Stomach (tissue), 9 donors: Measurements from ENCODE around the gene MTO1. TPM values are rescaled to one million over a fixed set of nuclear protein-coding genes. Genes with fewer than 3 reads are reported as not detected.

Experiments
- DNase-seq, 2 donors: peaks; one replicate each; pipeline versions ENCODE4 v3.0.0 to v3.0.0-alpha.2; 2013 to 2019
- H3K27ac ChIP-seq, 5 donors: fragments of 200-600 bp in 4 of 5; sonication (generic) in 4 of 5; one replicate each; pipeline ENCODE4 v1.5.1; 2013 to 2019; ENCODE audit warnings: mild to moderate bottlenecking in 1 of 5, moderate library complexity in 1 of 5
- H3K27me3 ChIP-seq, 3 donors: fragments of 200-600 bp; sonication (generic); one replicate each; pipeline ENCODE4 v1.5.1; 2017 to 2019; ENCODE audit warnings: mixed run types in 1 of 3
- H3K36me3 ChIP-seq, 4 donors: fragments of 200-600 bp; sonication (generic); 1 replicate in 3 of 4; 2 replicates in 1 of 4; pipeline ENCODE4 v1.5.1; 2016 to 2019
- H3K4me1 ChIP-seq, 4 donors: fragments of 200-600 bp; sonication (generic); one replicate each; pipeline ENCODE4 v1.5.1; 2016 to 2019
- H3K4me3 ChIP-seq, 4 donors: fragments of 200-600 bp; sonication (generic) in 3 of 4; one replicate each; pipeline ENCODE4 v1.5.1; 2016 to 2019; ENCODE audit warnings: mild to moderate bottlenecking in 1 of 4
- H3K9me3 ChIP-seq, 4 donors: fragments of 200-600 bp; sonication (generic); one replicate each; pipeline ENCODE4 v1.5.1; 2016 to 2019
- CTCF ChIP-seq, 7 experiments: fragments of 450-650 bp in 4 of 7; fragments of 200-600 bp in 3 of 7; sonication (generic) in 3 of 7; IDR thresholded peaks; one replicate each; pipeline ENCODE4 v1.5.1; 2016 to 2019; ENCODE audit warnings: antibody characterized with exemption in 7 of 7, control low read depth in 2 of 7, mild to moderate bottlenecking in 1 of 7
- EP300 ChIP-seq: sonication (generic); formaldehyde crosslinking; IDR thresholded peaks from one replicate; pipeline ENCODE4 v1.6.1; 2017; ENCODE audit warnings: antibody characterized with exemption
- POLR2A ChIP-seq, 4 donors: fragments of 450-650 bp; IDR thresholded peaks; one replicate each; pipeline ENCODE4 v1.6.1; 2016; ENCODE audit warnings: antibody characterized with exemption in 4 of 4, control low read depth in 2 of 4, mild to moderate bottlenecking in 1 of 4, moderate library complexity in 1 of 4
- POLR2AphosphoS5 ChIP-seq, 3 donors: sonication (generic); formaldehyde crosslinking; IDR thresholded peaks; one replicate each; pipeline ENCODE4 v1.6.1; 2016; ENCODE audit warnings: antibody characterized with exemption in 3 of 3
- WGBS, 5 donors: extraction: QIAGEN DNeasy Blood & Tissue Kit in 3 of 5; methylation state at CpG; one replicate each; pipeline versions ENCODE4 v1.1.5 to v1.1.7; 2013 to 2018; 5-methylcytosine and 5-hydroxymethylcytosine counted together
- intact Hi-C: fragments of 100-400 bp; cut with DNase I; formaldehyde crosslinking; loops from one replicate; pipeline ENCODE4 v1.15.1; 2023; ENCODE audit warnings: low total_unique reads
- polyA plus RNA-seq, 3 donors: library from polyadenylated mRNA; stranded (reverse); fragments of 200-250 nt; gene quantifications; one replicate each; pipeline ENCODE4 v1.2.3, GENCODE V29; 2013
- total RNA-seq, 5 donors: library from RNA; depleted of rRNA; stranded (reverse); fragments of >200 nt; gene quantifications; one replicate each; pipeline versions ENCODE4 v1.1.0 to v1.2.3, GENCODE V29; 2014 to 2016
- donor health status: healthy with polysubstance abuse.
- donor health status: Bipolar disorder and iron deficiency.
- donor health status: healthy.

The MTO1 gene
- total and polyA plus RNA-seq, 8 donors = 3.2 to 53.7 (median 11.6) TPM

- Histone ChIP-seq H3K4me1 (no peaks in the 10 kb centered on the region), H3K4me3 (no peak overlapping the region), H3K27ac (no peak overlapping the region), H3K36me3 (peaks cover 20 to 96% (median 90%) of the 10 kb centered on the region in 4 donors), H3K9me3 (no peaks in the 10 kb centered on the region), H3K27me3 (no peaks in the 10 kb centered on the region)
- no peak for DNase-seq
- intact Hi-C loops = no loop called here
- no peak for TF ChIP-seq EP300
- TF ChIP-seq POLR2A (IDR thresholded peaks at IDR 0.05) = no peak
- no peak for TF ChIP-seq CTCF (IDR thresholded peaks at IDR 0.05)
- TF ChIP-seq POLR2AphosphoS5 (IDR thresholded peaks at IDR 0.05) = no peak
Observed at GRCh38 chr6:73491377-73491776, 29.8 kb downstream of the MTO1 start.

- 92 to 99% (median 96%) methylated on average over 3 of the region's 3 CpGs for WGBS, 5 donors
- Histone ChIP-seq H3K4me1 (no peaks in the 10 kb centered on the region), H3K9me3 (no peaks in the 10 kb centered on the region), H3K27ac (no peak overlapping the region), H3K27me3 (no peaks in the 10 kb centered on the region), H3K4me3 (no peak overlapping the region), H3K36me3 (peaks cover 29 to 99% (median 98%) of the 10 kb centered on the region in 4 donors)
- no peak for TF ChIP-seq CTCF (IDR thresholded peaks at IDR 0.05)
- no peak for TF ChIP-seq POLR2AphosphoS5 (IDR thresholded peaks at IDR 0.05)
- DNase-seq = no peak
- intact Hi-C loops = no loop called here
Observed at GRCh38 chr6:73497915-73498314, 36.4 kb downstream of the MTO1 start.

- H3K36me3 ChIP-seq = peaks cover 20 to 70% (median 66%) of the 10 kb centered on the region in 4 donors
- 47 to 68% (median 54%) methylated on average over 2 of the region's 2 CpGs for WGBS, 5 donors
- no peak overlapping the region for H3K4me3 ChIP-seq
- H3K9me3 ChIP-seq = no peaks in the 10 kb centered on the region
- no peaks in the 10 kb centered on the region for H3K27me3 ChIP-seq
- no peak for DNase-seq
- intact Hi-C loops = no loop called here
- H3K4me1 ChIP-seq = no peaks in the 10 kb centered on the region
- no peak overlapping the region for H3K27ac ChIP-seq
- TF ChIP-seq POLR2AphosphoS5 (IDR thresholded peaks at IDR 0.05) = no peak
- no peak for TF ChIP-seq CTCF (IDR thresholded peaks at IDR 0.05)
- TF ChIP-seq POLR2A (IDR thresholded peaks at IDR 0.05) = no peak
- no peak for TF ChIP-seq EP300
Observed at GRCh38 chr6:73503027-73503772, 41.7 kb downstream of the MTO1 start.

GRCh38 chr6:73504160-73504559 lies 42.6 kb downstream of the MTO1 start:
- intact Hi-C loops = no loop called here
- Histone ChIP-seq H3K36me3 (peaks cover 17 to 60% (median 56%) of the 10 kb centered on the region in 4 donors), H3K4me1 (no peaks in the 10 kb centered on the region), H3K27ac (no peak overlapping the region), H3K4me3 (no peak overlapping the region), H3K9me3 (no peaks in the 10 kb centered on the region), H3K27me3 (no peaks in the 10 kb centered on the region)
- TF ChIP-seq POLR2AphosphoS5 (IDR thresholded peaks at IDR 0.05) = no peak
- TF ChIP-seq CTCF (IDR thresholded peaks at IDR 0.05) = no peak
- TF ChIP-seq EP300 = no peak
- no peak for TF ChIP-seq POLR2A (IDR thresholded peaks at IDR 0.05)
- 74 to 84% (median 77%) methylated on average over 2 of the region's 2 CpGs for WGBS, 5 donors
- DNase-seq = no peak
